Right lobe of liver (tissue), 4 donors: ENCODE data around the gene SLC66A3.

Experiments used
- CTCF ChIP-seq, 4 donors: fragments of 200-600 bp in 3 of 4; fragments of 450-650 bp in 1 of 4; IDR thresholded peaks; one replicate each; pipeline versions ENCODE4 v1.5.1 to v1.8.0; 2016 to 2022; ENCODE audit warnings: antibody characterized with exemption in 4 of 4, mild to moderate bottlenecking in 2 of 4
- POLR2A ChIP-seq: fragments of 450-650 bp; IDR thresholded peaks from one replicate; pipeline ENCODE4 v1.6.1; 2017; ENCODE audit warnings: antibody characterized with exemption, mild to moderate bottlenecking
- donor health status: DM: no; HTN: no; CAD: no.
- donor health status: DM: no; HTN: no; CAD: no.
- donor health status: DM: no; HTN: yes; CAD: no.

GRCh38 chr2:11157296-11157695 lies 2.0 kb downstream of the SLC66A3 start:
- TF ChIP-seq POLR2A, result no peak
- TF ChIP-seq CTCF (IDR thresholded peaks at IDR 0.05), result no peak
